Inferior parietal cortex (tissue), 1 donor: ENCODE results near the gene BNIP5.

ENCODE experiments used
- DNase-seq: peaks from one replicate; pipeline ENCODE4 v3.0.0-alpha.2; 2016; ENCODE audit errors: extremely low spot score

Gene BNIP5, protein sequence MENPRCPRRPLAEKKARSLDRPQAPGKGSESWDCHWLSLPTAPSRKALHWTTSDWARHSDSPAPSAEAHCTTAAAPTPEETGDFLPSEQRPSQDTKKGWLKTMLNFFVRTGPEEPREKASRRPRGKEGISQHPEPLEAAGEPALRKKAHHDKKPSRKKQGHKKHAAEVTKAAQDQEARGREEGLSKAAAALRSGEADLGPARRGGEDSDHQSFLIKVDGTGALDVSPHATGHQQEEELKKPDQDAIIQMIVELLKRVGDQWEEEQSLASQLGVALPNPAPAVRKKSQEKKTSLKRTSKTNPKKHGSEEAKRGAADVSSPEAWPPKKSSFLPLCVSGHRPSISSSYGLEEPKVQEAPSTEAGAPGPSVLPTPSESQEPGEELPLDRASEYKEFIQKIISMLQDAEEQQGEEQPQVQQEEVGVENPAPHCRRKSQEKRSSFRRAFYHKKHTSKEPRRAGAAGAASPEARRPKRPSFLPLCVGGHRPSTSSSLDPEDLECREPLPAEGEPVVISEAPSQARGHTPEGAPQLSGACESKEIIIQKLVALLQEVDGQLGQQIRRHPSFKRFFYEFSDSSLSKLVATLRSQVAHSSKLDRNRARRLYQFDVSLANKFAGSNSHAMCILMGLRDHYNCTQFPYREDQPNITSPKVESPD

DNA sequence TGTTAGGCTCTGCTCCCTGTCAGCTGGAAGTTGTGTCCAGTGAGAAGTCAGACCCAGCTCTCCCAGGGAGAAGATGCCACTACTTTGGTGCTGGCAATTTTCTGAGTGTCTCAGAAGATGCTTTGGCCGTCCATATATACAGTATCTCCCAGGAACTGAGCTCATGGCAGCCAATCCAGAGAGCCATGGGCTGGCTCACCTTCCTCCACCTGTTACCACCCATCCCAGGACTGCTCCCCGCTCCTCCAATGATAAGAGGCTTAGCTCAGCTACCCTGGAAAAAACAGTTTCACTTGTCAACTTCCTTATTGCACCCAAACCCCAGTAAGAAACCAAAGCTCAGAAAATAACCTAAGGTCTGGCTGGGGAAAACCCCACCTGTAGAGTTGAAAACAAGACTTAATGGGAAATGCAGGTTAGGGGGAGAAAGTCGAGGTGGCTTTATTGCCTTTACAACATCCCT, at the start of gene BNIP5:
Gene BNIP5, minus strand, starts transcription at position 110 of the 463 bp plus-strand sequence. CDS start 6,198 bp downstream, outside the sequence.
- DNase-seq: no peak

DNA sequence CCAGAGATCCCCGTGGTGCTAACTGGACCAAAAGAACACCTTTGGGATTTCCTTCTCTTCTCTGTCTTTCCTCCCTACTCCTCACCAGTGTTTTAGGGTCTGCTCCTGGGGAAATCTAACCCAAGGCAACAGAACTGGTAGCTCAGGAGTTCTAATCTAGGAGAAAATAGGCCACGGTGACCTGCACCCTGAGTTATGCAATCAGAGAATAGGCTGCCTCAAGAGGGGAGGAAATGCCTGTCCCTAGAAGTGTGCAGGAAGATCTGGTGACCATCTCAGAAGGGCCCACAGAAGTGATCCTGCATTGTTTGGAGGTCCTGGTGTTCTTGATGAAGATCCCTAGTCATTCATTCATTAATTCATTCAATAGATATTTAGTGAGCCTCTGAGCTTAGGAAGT, 47.4 kb upstream of the BNIP5 start:
- DNase-seq: no peak

DNA sequence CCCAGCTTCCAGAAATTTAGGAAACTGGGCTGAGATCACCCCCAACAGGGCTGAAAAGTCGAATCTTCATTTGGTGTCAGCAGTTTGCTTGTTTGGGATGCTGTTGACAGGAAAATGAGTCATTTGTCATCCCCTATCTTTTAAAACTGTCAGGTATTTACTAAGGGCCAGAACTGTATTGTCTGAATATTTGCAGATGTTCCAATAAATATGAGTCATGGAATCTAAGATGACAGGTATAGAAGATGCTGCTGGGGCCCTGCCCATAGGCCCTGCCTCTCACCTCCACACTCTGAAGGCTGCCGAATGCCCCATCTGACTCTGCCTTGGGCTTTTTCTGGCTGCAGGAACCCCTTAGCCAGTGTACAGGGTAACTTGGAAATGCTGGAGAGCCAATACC, 46.9 kb upstream of the BNIP5 start:
- DNase-seq: no peak

DNA sequence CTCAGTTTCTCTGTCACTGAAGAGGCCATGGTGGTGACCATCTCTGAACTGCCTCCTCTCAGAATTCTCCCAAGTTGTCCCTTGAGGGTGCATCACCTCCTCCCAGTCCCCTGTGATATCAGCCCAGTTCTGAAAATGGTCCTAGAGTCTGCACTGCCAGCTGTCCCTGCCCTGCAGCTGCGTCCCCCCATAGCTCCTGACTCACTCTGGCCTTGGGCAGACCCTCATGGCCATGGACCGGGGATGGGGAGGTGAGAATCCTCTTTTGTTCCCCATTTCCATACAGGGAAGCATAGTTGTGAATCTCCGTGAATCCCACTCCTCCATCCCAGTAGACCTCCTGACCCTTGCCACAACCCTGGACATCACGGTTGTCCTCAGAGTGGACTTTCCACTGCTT, 46.3 kb upstream of the BNIP5 start:
- no peak for DNase-seq

DNA sequence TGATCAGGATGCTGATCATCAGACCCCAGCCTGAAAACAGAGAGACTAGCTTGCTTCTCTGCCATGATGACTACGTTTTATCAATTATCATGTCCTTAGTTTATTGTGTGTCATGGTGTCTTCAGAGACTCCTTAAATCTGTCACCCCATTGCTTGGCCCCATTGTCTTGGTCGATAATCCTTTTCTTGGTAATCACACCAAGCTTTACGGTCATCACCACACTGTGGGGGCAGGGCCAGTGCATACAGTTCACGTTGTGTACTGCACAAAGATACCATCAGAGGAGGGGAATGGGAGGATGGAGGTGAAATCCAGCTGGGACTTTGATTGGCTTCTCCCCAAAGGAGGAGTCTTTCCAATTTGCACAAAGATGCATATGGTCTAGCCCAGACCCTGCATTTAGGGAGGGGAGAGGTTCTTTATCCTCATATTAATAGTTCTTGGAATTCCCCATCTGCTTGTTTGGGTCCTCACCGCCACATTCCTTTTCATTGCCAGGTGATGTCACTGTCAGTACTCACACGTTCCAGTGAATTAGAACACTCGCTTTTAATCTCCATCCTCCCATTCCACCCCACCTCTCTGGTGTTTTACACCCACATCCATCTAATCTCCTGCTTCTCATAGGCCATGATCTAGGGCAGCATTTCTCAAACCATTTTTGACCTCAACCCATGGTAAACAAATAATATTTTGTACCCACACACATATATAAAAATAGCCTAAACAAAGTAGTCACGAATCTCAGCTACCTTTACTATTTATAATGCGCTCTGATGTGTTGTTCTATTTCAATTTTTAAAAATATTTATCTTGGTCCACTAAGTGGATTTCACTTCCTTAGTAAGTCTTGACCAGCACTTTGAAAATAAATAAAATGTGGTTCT, 45.1 kb upstream of the BNIP5 start:
- no peak for DNase-seq

DNA sequence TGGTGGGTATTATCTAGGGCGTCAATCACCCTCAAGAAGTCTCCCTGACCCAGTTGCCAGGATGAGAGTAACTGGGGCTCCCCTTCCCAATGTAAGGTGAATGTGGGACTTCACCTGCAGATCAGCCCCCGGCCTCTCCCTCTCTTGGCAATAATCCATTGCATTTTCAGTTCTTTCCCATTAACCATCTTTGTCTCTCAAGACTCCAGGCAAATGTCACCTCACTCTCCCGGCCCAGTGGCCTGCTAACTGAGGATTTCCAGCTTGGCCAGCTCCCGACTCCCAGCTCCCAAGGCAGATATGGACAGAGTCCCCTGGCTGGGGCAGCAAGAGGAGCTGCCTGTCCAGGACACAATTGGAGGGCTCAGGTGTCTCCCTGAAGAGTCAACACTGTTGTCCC, 43.5 kb upstream of the BNIP5 start:
- no peak for DNase-seq

DNA sequence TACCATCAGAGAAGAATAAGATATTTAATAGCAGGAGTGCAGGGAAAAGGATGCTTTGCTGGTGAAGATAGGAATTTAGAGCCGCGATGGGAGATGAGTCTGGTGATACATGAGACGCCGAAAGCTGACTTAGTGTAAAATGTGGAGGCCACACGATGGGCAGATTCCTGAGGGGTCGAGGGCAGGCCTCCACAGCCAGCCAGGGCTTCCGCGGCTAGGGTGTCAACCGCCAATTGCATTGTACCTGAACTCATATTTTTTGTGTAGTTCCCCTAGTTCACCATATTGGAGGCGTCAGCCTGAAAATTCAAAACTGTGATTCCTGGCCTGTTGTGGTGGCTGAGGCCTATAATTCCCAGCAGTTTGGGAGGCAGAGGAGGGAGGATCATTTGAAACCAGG, 42.2 kb upstream of the BNIP5 start:
- DNase-seq: no peak

DNA sequence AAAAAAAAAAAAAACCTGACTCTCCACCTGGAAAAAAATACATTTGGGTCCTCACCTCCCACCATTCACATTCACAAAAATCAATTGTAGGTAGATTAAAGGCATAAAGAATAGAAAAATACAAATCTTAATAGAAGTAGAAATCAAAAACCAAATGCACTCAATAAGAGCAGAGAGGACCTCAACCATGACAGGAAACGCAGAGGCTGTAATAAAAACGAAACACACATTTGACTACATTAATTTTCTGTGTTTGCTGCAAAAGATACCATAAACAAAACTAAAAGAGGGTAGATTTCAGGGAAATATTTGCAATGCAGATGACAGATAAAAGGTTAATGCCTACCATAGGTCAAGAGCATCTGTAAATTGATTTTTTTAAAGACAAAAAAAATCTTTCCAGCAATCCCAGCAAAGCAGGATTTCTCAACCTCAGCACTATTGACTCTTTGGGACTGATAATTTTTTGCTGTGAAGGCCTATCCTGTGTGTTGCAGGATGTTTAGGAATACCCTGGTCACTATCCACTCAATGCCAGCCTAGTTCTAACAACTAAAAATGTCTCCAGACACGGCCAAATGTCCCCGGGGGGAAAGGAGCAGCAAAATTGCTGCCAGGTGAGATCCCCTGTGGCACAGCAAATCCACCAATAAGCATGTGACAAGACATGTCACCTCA, 41.7 kb upstream of the BNIP5 start:
- DNase-seq: no peak

DNA sequence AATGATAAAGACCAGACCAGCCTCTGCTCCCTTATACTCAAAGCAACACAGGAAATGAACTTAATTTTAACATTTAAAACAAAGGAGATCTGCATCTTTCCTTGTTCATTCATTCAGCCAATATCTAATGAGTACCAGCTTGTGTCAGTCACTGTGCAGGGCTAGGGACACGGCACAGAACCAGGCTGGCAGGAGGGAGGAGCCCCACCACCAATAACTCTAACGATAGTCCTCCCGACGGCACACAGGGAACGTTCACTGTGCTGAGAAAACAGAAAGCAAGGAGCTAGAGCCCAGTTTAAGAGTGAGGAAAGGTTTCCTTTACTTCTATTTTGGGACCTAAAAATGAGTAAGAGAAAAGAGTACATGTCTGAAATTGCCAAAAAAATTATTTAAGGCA, 40.9 kb upstream of the BNIP5 start:
- DNase-seq: no peak

DNA sequence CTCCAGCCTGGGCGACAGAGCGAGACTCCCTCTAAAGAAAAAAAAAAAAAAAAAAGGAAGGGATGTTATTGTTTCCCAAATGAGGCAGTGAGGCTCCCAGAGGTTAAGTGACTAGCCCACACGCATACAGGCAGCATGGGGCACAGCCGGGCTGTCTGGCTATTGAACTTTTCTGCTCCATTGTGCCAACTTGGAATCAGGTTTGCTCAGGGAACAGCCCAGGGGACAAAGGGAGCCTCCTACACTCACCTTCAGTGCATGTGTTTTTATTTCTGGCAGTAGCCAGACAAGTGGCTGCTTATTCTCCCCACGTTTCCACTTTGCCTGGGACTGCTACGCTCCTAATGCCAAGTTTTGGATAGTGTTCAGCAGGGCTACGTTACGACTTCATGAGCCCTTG, 40.1 kb upstream of the BNIP5 start:
- DNase-seq: no peak

DNA sequence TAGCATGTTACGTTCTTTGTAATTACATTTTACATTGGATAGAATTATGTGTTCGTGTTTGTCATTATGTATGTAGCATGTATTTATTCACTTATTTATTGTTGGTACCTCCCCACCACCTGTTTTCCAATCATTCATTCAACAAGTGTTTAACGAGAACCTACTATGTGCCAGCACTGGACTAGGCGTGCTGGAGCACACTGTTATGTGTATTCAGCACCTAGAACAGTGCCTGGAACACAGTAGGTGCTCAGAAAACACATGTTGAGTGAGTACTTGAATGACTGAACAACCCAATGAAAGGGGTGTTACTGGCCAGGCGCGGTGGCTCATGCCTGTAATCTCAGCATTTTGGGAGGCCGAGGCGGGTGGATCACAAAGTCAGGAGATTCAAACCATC, 39.5 kb upstream of the BNIP5 start:
- no peak for DNase-seq

DNA sequence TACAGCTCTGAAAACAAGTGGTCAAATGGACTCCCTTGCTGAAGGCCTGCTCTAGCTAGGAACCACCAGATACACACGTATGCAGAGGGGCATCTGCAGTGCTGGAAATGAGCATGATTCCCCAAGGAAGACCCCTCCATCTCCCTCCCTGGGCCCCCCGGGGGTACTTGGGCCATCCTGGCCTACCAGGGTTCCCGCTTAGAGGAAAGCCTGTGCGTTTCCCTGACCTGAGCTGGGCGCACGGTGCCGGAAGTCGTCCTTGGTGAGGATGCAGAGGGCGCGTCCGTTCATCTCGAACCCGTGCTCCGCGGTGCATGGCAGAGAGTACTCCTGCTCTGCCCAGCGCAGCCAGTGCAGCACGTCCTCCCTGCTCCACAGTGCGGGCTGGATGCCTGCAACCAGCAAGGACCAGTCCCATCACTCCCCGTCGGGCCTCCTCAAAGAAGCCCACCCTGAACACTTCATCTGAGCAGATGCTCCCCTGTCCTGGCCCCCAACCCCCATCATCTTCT, 39.0 kb upstream of the BNIP5 start:
- DNase-seq: no peak

DNA sequence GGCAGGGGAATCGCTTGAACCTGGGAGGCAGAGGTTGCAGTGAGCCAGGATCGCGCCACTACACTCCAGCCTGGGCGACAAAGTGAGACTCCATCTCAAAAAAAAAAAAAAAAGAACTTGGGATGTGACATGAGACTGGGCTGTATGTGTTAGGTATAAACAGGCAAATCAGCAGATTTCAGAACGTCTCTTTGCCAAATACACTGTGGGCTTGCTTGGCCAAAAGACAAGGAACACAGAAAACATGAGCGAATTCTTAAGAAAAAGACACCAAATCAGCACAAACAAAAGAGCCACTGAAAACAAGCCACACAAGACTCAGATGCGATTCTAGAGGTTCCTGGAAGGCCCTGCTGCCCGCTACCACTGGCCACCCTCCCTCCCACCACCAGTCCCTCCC, 38.3 kb upstream of the BNIP5 start:
- no peak for DNase-seq

DNA sequence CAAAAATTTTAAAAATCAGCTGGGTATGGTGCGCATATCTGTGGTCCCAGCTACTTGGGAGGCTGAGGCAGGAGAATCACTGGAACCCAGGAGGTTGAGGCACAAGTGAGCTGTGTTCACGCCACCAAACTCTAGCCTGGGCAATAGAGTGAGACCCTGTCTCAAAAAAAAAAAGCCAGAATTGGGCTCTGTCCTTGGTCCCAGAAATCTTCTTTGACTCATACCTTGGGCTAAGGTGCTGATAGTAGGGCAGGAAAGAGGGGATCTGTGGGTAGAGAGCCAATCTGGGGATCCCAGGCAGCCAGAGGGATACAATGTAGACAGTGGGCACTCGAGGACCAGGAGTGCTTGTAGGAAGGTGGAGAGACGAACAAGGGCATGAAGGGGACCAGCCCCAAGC, 37.5 kb upstream of the BNIP5 start:
- DNase-seq: no peak

DNA sequence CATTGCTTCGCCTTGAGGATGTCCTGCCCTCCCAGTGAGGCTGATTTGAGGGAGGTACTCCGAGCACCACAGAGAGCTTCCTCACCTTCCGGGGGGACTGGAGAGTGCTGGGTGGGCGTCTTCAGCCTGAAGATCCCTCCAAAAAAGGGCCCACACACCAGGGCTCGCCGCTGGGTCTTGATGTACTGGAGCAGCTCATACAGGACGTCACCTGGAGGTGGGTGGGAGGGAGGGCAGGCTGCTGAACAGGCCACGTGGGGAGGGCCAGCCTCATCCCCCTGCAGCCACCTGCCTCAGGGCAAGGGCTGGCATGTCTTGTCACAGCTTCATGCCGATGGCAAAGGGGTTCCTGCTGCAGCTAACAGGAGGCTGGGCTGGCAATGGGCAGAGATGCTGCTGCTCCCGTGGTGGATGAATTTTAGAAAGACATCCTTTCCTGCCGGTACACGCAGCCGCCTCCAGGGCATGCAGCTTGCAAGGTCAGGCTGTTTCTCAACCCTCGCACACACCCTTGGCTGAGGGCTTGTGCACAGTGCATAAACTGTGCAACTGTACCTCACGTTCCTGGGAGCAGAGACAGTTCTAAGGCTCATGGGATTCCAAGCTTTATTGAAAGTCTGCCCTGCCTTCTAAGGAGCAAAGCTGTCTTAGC, 36.8 kb upstream of the BNIP5 start:
- no peak for DNase-seq

DNA sequence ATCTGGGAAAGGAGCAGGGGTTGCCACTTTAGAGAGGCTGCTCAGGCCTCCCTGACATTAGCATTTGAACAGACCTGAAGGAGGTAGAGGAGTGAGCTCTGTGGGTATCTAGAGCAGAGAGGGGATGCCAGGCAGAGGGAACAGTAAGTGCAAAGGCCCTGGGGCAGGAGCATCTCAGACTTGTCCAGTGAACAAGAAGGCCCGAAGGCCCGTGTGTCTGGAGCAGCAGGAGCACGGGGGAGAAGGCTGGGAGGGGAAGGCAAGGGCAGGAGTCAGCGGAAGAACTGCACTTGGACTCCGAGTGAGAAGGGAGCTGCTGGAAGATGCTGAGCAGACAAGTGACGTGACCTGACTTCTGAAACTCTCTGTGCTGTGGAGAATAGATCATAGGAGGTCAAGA, 35.4 kb upstream of the BNIP5 start:
- DNase-seq: no peak

DNA sequence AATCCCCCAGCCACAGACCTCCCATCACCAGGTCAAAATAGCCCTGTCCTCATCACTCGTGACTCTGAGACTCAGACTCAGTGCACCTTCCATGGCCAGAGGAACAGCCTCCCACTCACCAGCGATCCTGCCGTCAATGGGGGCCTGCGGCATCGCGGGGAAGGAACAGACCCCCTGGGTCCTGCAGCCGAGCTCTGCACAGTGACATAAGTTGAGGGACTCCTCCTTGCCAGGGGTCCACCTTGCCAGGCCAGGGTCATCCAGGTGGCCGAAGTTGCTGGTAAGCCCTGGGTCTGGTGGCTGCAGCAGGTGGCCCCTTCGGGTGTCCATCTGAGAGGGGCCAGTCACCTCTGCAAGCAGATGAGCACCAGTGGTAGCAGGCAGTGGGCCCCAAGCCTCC, 34.5 kb upstream of the BNIP5 start:
- DNase-seq: no peak

DNA sequence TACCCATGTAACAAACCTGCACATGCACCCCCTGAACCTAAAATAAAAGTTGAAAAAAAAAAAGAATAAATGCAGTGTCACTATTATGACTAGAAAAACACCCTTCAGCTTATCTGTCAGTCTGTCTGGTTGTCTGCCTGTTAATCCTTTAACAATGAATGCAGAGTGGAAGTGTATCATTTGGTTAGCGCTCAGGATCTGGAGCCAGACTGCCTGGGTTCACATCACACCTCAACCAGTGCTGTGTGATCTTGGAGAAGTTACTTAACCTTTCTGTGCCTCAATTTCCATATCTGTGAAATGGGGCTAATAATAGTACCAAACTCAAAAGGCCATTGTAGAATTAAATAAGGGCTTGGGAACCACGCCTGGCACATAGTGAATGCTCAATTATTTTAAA, 34.0 kb upstream of the BNIP5 start:
- DNase-seq: no peak

DNA sequence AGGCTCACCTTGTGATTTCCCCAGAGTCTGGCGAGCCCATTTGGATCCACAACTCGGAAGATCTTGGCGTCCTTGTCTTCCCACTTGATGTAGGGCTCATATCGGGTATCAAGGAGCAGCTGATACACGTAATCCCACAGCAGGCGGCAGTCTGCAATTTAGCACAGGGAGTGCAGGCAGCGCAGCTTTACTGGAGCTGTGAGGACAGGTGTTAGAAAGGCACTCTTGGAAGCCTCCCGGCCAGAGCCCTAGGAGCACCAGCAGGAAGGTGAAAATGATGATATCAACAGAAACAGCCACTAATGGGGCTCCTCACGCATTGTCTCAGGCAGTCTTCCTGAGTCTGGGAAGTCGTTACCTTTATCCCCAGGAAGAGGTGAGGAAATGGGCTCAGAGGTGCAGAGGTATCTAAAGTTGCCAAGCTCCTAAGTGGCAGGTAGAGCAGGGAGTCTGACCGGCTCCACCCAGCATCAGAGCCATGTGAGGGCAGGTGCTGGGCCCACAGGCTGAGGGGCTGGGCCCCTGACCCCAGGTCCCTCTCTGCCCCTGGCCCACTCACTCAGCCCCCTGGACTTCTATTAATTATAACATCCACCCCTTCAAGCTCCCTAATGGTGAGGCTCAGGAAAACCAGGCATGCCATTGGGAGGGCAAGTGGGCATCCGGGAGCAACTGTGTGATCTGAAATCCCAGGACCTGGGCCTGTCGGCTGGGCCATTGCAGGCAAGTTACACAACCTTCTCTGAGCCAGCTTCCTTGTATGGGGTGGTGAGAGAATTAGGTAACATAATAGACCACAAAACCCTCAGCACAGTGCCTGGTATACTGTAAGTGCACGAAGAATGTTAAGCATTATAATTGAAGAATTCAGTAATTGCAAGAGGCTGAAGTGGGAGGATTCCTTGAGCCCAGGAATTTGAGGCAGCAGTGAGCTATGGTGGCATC, 32.5 kb upstream of the BNIP5 start:
- no peak for DNase-seq

DNA sequence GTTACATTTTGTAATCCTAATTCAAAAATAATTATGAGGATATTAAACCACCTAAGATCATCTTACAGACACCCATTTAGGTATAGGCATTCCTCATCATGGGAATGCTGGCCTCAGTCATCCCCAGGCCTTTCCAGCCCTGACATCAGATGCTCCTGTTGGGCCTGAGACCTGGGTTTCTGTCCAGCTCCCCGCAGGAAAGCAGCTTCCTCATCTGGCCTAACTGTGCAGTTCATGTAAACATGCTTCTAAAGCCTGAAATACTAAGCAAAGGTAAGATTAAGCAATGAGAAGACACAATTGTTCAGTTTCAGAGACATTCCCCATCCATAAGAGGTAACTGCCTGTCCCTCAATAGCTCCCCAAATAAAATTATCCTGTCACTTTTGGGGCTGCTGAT, 31.7 kb upstream of the BNIP5 start:
- no peak for DNase-seq
